ENCODE results near the gene TXNRD3. TPM values are rescaled to one million over a fixed set of nuclear protein-coding genes. Genes with fewer than 3 reads are reported as not detected.

TXNRD3 gene
- polyA plus RNA-seq, 1 donor (not counting 4 experiments of a cell fraction or from before 2014, with no cell fraction given): 9.7 TPM

GRCh38 chr3:126646674-126647073 lies 8.2 kb downstream of the TXNRD3 start:
- no peaks in the 10 kb centered on the region for H3K79me2 ChIP-seq (ENCODE audit: control insufficient read depth, insufficient read depth, low read length)
- H3K9me3 ChIP-seq (ENCODE audit: control insufficient read depth, low read depth, low read length): no peaks in the 10 kb centered on the region
- TF ChIP-seq CTCF (optimal IDR thresholded peaks at IDR 0.05 in 1 of 3, IDR thresholded peaks at IDR 0.05 in 1 of 3, conservative IDR thresholded peaks at IDR 0.05 in 1 of 3; ENCODE audit: extremely low read depth in 1 of 3, insufficient read depth in 2 of 3, low read length in 3 of 3): no peak
- TF ChIP-seq EZH2 (IDR thresholded peaks at IDR 0.05; ENCODE audit: low read length): no peak
- H4K20me1 ChIP-seq (ENCODE audit: control insufficient read depth, extremely low read depth, insufficient read depth, low read length): no peaks in the 10 kb centered on the region
- dilution Hi-C loops (cut with MboI; ENCODE audit: extremely low pct_ligation_motif_present, low sequenced_read_pairs): no loop called here
- H3K27ac ChIP-seq (ENCODE audit: control insufficient read depth, insufficient read depth, low read length): no peak overlapping the region
- H3K4me3 ChIP-seq (ENCODE audit: control insufficient read depth in 2 of 3, extremely low read depth in 1 of 3, insufficient read depth in 2 of 3, low read depth in 1 of 3, low read length in 3 of 3): no peak overlapping the region
- no peaks in the 10 kb centered on the region for H3K27me3 ChIP-seq (ENCODE audit: control insufficient read depth, extremely low read depth, insufficient read depth, low read length)
- H3K9me1 ChIP-seq (ENCODE audit: control insufficient read depth, extremely low read depth, insufficient read depth, low read length): no peaks in the 10 kb centered on the region
- peaks cover 2 to 21% of the 10 kb centered on the region in 2 experiments for H3K36me3 ChIP-seq (ENCODE audit: control insufficient read depth in 2 of 2, extremely low read depth in 1 of 2, insufficient read depth in 2 of 2, low read length in 2 of 2)
- no peak overlapping the region for H2AFZ ChIP-seq (ENCODE audit: control insufficient read depth, low read length)
- H3K9ac ChIP-seq (ENCODE audit: control insufficient read depth, extremely low read depth, insufficient read depth, low read length): no peak overlapping the region
- peaks cover 9% of the 10 kb centered on the region for H3K4me1 ChIP-seq (ENCODE audit: control insufficient read depth, extremely low read depth, insufficient read depth, low read length)
- FAIRE-seq (no peak), DNase-seq (ENCODE audit: low read depth, low spot score) (no peak)
- H3K4me2 ChIP-seq (ENCODE audit: control insufficient read depth, extremely low read depth, insufficient read depth, low read depth, low read length): no peak overlapping the region

- Histone ChIP-seq H3K4me1 (ENCODE audit: control insufficient read depth, extremely low read depth, insufficient read depth, low read length) (peaks cover 4% of the 10 kb centered on the region), H3K9me3 (ENCODE audit: control insufficient read depth, low read depth, low read length) (no peaks in the 10 kb centered on the region), H3K9ac (ENCODE audit: control insufficient read depth, extremely low read depth, insufficient read depth, low read length) (no peak overlapping the region), H3K4me3 (ENCODE audit: control insufficient read depth in 2 of 3, extremely low read depth in 1 of 3, insufficient read depth in 2 of 3, low read depth in 1 of 3, low read length in 3 of 3) (no peak overlapping the region), H3K27ac (ENCODE audit: control insufficient read depth, insufficient read depth, low read length) (no peak overlapping the region), H3K27me3 (ENCODE audit: control insufficient read depth, extremely low read depth, insufficient read depth, low read length) (no peaks in the 10 kb centered on the region), H4K20me1 (ENCODE audit: control insufficient read depth, extremely low read depth, insufficient read depth, low read length) (no peaks in the 10 kb centered on the region), H3K9me1 (ENCODE audit: control insufficient read depth, extremely low read depth, insufficient read depth, low read length) (no peaks in the 10 kb centered on the region), H2AFZ (ENCODE audit: control insufficient read depth, low read length) (no peak overlapping the region), H3K79me2 (ENCODE audit: control insufficient read depth, insufficient read depth, low read length) (no peaks in the 10 kb centered on the region), H3K4me2 (ENCODE audit: control insufficient read depth, extremely low read depth, insufficient read depth, low read depth, low read length) (no peak overlapping the region), H3K36me3 (ENCODE audit: control insufficient read depth in 2 of 2, extremely low read depth in 1 of 2, insufficient read depth in 2 of 2, low read length in 2 of 2) (peaks cover 4 to 26% of the 10 kb centered on the region in 2 experiments)
- FAIRE-seq: peak; percentile 5
- dilution Hi-C loops (cut with MboI; ENCODE audit: extremely low pct_ligation_motif_present, low sequenced_read_pairs): no loop called here
- TF ChIP-seq EZH2 (IDR thresholded peaks at IDR 0.05; ENCODE audit: low read length): no peak
- TF ChIP-seq CTCF (optimal IDR thresholded peaks at IDR 0.05 in 1 of 3, IDR thresholded peaks at IDR 0.05 in 1 of 3, conservative IDR thresholded peaks at IDR 0.05 in 1 of 3; ENCODE audit: extremely low read depth in 1 of 3, insufficient read depth in 2 of 3, low read length in 3 of 3): no peak
- DNase-seq (ENCODE audit: low read depth, low spot score): no peak
These were observed 10.3 kb downstream of the TXNRD3 start for GRCh38 chr3:126644615-126645014.

Data from keratinocyte (primary cell).